WERI-Rb-1 (cell line): Measurements from ENCODE around the gene GPR85.

Source experiments
- DNase-seq: peaks from one replicate; pipeline ENCODE4 v3.0.0-alpha.2; 2020
- H3K27ac ChIP-seq: fragments of 250-450 bp; sonication (Bioruptor Pico); 2 replicates; pipeline ENCODE4 v1.5.1; 2020; ENCODE audit warnings: mild to moderate bottlenecking, moderate library complexity
- H3K27me3 ChIP-seq: fragments of 250-450 bp; sonication (Bioruptor Pico); 2 replicates; pipeline ENCODE4 v1.5.1; 2021; ENCODE audit warnings: mild to moderate bottlenecking, low read depth, moderate library complexity; ENCODE audit not compliant: insufficient read depth, severe bottlenecking
- H3K36me3 ChIP-seq: fragments of 250-450 bp; sonication (Bioruptor Pico); 2 replicates; pipeline ENCODE4 v1.5.1; 2020; ENCODE audit warnings: mild to moderate bottlenecking, moderate library complexity
- H3K4me3 ChIP-seq: 2 replicates; pipeline ENCODE4 v1.5.1; 2011; ENCODE audit warnings: low read depth, mild to moderate bottlenecking, control low read depth, low read length
- H3K9me3 ChIP-seq: fragments of 250-450 bp; sonication (Bioruptor Pico); 2 replicates; pipeline ENCODE4 v1.5.1; 2021; ENCODE audit warnings: mild to moderate bottlenecking, moderate library complexity; ENCODE audit not compliant: severe bottlenecking
- TF ChIP-seq, protein P1 (sequence below): IDR thresholded peaks from 2 replicates; pipeline ENCODE4 v1.5.1; 2011; ENCODE audit warnings: low read depth, mild to moderate bottlenecking, control low read depth, inconsistent platforms, low read length

GPR85 gene

DNA sequence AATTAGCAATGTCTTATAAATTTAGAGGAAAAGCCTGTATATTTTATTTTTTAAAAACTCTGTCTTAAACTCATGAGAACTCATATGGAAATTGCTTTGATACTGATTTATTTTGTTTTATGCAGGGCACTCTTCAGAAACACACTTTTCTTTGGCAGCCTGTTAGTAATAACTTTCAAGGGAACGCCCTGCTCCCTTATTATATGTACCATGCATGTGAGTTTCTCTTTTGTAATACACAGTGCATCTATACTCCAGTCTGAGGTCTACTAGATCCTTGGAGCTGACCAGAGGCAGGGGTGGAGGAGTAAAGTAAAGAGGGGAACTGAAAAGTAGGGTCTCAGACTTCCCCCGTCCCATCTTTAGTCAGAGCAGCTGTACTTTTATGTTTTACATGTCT is 40.2 kb downstream of the GPR85 start:
- H3K27ac ChIP-seq: no peak overlapping the region
- peaks cover 3% of the 10 kb centered on the region for H3K9me3 ChIP-seq
- TF ChIP-seq, protein P1, sequence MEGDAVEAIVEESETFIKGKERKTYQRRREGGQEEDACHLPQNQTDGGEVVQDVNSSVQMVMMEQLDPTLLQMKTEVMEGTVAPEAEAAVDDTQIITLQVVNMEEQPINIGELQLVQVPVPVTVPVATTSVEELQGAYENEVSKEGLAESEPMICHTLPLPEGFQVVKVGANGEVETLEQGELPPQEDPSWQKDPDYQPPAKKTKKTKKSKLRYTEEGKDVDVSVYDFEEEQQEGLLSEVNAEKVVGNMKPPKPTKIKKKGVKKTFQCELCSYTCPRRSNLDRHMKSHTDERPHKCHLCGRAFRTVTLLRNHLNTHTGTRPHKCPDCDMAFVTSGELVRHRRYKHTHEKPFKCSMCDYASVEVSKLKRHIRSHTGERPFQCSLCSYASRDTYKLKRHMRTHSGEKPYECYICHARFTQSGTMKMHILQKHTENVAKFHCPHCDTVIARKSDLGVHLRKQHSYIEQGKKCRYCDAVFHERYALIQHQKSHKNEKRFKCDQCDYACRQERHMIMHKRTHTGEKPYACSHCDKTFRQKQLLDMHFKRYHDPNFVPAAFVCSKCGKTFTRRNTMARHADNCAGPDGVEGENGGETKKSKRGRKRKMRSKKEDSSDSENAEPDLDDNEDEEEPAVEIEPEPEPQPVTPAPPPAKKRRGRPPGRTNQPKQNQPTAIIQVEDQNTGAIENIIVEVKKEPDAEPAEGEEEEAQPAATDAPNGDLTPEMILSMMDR: no peak
- no peak for DNase-seq
- no peak overlapping the region for H3K4me3 ChIP-seq
- H3K36me3 ChIP-seq: no peaks in the 10 kb centered on the region
- no peaks in the 10 kb centered on the region for H3K27me3 ChIP-seq

DNA sequence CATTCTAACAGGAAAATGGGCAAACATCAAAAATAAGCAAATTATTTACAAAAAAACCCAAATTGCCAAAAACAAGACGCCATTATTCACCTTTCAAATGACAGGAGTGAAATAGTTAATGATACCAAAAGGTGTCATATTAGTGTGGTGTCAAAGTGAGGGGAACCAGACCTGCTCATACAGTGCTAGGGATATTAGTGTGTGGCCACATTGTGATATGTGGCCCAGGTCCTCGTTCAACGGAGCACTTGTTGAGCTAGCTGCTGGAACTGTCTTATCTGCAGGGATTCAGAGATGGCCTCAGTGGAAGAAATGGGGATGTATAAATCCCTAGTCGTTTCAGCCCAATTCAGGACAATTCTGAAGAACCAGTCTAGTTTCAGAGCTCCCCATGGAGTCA is 41.2 kb downstream of the GPR85 start:
- H3K27me3 ChIP-seq: no peaks in the 10 kb centered on the region
- H3K9me3 ChIP-seq: peaks cover 3% of the 10 kb centered on the region
- TF ChIP-seq, protein P1: no peak
- no peak overlapping the region for H3K27ac ChIP-seq
- H3K4me3 ChIP-seq: no peak overlapping the region
- no peak for DNase-seq
- H3K36me3 ChIP-seq: no peaks in the 10 kb centered on the region

GRCh38 chr7:113044394-113044793 is 42.2 kb downstream of the GPR85 start:
- Histone ChIP-seq H3K4me3 (no peak overlapping the region), H3K36me3 (no peaks in the 10 kb centered on the region), H3K9me3 (peaks cover 3% of the 10 kb centered on the region), H3K27me3 (no peaks in the 10 kb centered on the region), H3K27ac (no peak overlapping the region)
- no peak for DNase-seq
- TF ChIP-seq, protein P1: no peak

DNA sequence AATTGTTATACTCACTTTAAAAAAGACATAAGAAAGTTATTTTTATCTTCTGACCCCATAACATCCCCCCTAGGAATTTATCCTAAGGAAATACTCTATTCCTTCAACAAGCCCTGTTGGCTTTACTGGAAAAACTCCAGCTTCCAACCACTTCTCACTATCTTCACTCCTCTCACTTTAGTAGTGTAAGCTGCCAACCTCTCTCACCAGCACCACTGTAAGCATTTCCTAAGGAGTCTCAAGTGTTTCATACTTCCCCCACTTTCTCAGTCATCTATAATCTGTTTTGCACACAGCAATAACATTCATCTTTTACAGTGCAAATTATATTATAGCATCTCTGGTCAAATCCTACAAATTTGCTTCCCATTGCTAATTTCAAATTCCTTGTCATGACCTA is 45.8 kb downstream of the GPR85 start:
- no peaks in the 10 kb centered on the region for H3K36me3 ChIP-seq
- no peaks in the 10 kb centered on the region for H3K27me3 ChIP-seq
- TF ChIP-seq, protein P1: no peak
- no peak overlapping the region for H3K4me3 ChIP-seq
- no peak overlapping the region for H3K27ac ChIP-seq
- H3K9me3 ChIP-seq: no peaks in the 10 kb centered on the region
- no peak for DNase-seq

GRCh38 chr7:113033959-113034358 is 52.7 kb downstream of the GPR85 start:
- Histone ChIP-seq H3K4me3 (no peak overlapping the region), H3K27me3 (no peaks in the 10 kb centered on the region), H3K9me3 (no peaks in the 10 kb centered on the region), H3K27ac (no peak overlapping the region), H3K36me3 (no peaks in the 10 kb centered on the region)
- TF ChIP-seq, protein P1: no peak
- no peak for DNase-seq
